ENCODE measurements around the gene PDIA5.

Gene PDIA5

DNA sequence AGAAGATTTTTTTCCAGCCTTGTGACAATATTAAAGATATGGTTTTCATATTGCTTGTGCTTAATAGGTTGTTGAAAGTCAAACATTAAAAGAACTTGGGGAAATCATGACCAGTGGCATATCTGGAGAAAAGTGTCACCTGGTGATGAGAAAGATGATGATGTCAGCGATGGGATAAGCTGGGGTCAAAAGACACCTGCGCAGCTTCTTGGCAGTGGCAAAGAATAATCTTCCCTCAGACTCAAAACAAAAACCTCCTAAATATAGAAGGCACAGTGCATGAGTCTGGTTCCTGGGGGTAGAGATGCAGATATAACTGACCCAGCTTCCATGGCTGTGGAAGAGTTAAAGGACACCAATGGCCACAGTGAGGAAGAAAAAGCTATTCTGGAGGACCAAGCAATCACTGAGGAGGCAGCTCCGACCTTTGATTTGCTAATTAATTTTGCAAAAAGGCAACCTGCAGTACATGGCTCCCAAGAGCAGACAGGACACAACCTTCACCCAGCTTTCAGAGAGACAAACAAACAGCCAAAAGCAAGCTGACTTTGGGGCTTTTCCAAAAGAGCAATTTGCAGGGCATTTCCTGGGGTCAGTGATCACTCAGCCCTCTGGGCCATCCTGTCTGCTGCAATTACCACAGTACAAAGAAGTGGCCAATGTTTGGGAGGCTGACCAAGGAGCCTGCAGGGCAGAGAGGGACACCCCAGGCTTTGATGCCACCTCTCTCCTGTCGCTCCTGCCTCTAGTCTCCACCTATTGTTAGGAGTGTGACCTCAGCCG, 21.7 kb upstream of the PDIA5 start:
- Histone ChIP-seq H3K4me2 (ENCODE audit: low read length) (no peak overlapping the region), H3K4me1 (ENCODE audit: insufficient read depth, low read length, severe bottlenecking) (peaks cover 10% of the 10 kb centered on the region), H3K9me3 (ENCODE audit: low read length) (no peaks in the 10 kb centered on the region), H3K9me2 (ENCODE audit: low read depth, low read length) (no peaks in the 10 kb centered on the region), H3K36me3 (ENCODE audit: insufficient read depth, low read length) (no peaks in the 10 kb centered on the region), H4K20me1 (ENCODE audit: insufficient read depth, low read length) (no peaks in the 10 kb centered on the region), H3F3A (ENCODE audit: insufficient read depth, low read length) (no peaks in the 10 kb centered on the region), H3K9ac (ENCODE audit: low read length) (no peak overlapping the region), H3K27ac (ENCODE audit: low read depth, low read length, poor library complexity, severe bottlenecking) (no peak overlapping the region), H3K79me2 (ENCODE audit: insufficient read depth, low read length) (no peaks in the 10 kb centered on the region), H3K4me3 (ENCODE audit: low read depth, low read length, poor library complexity, severe bottlenecking) (no peak overlapping the region), H2AFZ (ENCODE audit: low read length) (no peak overlapping the region), H3K27me3 (ENCODE audit: insufficient read depth, low read length) (no peaks in the 10 kb centered on the region)
- no peak for TF ChIP-seq EZH2 (IDR thresholded peaks at IDR 0.05; ENCODE audit: borderline replicate concordance, low read length)
- TF ChIP-seq, protein P1, sequence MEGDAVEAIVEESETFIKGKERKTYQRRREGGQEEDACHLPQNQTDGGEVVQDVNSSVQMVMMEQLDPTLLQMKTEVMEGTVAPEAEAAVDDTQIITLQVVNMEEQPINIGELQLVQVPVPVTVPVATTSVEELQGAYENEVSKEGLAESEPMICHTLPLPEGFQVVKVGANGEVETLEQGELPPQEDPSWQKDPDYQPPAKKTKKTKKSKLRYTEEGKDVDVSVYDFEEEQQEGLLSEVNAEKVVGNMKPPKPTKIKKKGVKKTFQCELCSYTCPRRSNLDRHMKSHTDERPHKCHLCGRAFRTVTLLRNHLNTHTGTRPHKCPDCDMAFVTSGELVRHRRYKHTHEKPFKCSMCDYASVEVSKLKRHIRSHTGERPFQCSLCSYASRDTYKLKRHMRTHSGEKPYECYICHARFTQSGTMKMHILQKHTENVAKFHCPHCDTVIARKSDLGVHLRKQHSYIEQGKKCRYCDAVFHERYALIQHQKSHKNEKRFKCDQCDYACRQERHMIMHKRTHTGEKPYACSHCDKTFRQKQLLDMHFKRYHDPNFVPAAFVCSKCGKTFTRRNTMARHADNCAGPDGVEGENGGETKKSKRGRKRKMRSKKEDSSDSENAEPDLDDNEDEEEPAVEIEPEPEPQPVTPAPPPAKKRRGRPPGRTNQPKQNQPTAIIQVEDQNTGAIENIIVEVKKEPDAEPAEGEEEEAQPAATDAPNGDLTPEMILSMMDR (IDR thresholded peaks at IDR 0.05; ENCODE audit: low read length) = no peak

DNA sequence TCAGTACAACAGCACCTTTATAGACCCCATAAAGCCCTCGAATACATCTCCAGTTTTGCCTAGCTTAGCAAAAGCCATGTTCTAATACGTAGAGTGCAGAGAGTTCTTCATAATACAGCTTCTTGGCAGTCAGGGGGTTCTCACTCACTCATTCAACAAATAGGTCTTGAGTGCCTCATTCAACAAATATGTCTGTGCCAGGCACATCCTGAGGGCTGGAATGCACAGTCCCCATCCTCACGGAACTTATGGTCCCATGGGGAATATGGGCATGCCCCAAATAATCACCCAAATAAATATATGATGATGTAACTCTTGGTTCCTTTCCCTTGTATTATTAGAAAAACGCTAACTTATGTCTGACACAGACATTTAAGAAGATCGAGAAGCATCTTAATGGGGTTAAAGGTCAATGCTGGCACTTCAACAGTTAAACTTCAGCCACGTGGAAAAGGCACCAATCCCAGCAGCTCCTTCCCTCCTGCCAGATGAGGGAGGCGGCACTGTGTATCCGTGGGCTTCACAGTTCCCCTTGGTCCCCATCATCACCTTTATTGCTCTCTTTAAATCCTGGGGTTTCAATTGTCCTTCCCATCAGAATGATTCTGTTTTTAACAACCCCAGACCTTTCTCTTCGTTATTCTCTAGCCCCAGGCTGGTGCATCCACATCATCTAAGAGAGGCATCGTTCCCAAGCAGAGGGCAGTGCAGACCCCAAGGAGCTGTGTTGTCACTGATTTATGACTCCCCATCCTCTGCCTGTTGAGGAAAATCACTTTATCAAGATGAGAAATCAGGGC, 20.4 kb upstream of the PDIA5 start:
- Histone ChIP-seq H3K79me2 (ENCODE audit: insufficient read depth, low read length) (no peaks in the 10 kb centered on the region), H3K27ac (ENCODE audit: low read depth, low read length, poor library complexity, severe bottlenecking) (no peak overlapping the region), H3K4me3 (ENCODE audit: low read depth, low read length, poor library complexity, severe bottlenecking) (no peak overlapping the region), H3K9me3 (ENCODE audit: low read length) (no peaks in the 10 kb centered on the region), H3K27me3 (ENCODE audit: insufficient read depth, low read length) (no peaks in the 10 kb centered on the region), H3F3A (ENCODE audit: insufficient read depth, low read length) (no peaks in the 10 kb centered on the region), H3K4me2 (ENCODE audit: low read length) (no peak overlapping the region), H4K20me1 (ENCODE audit: insufficient read depth, low read length) (no peaks in the 10 kb centered on the region), H3K9ac (ENCODE audit: low read length) (no peak overlapping the region), H2AFZ (ENCODE audit: low read length) (no peak overlapping the region), H3K9me2 (ENCODE audit: low read depth, low read length) (no peaks in the 10 kb centered on the region), H3K36me3 (ENCODE audit: insufficient read depth, low read length) (no peaks in the 10 kb centered on the region), H3K4me1 (ENCODE audit: insufficient read depth, low read length, severe bottlenecking) (peaks cover 10% of the 10 kb centered on the region)
- TF ChIP-seq, protein P1 (IDR thresholded peaks at IDR 0.05; ENCODE audit: low read length) = no peak
- no peak for TF ChIP-seq EZH2 (IDR thresholded peaks at IDR 0.05; ENCODE audit: borderline replicate concordance, low read length)

DNA sequence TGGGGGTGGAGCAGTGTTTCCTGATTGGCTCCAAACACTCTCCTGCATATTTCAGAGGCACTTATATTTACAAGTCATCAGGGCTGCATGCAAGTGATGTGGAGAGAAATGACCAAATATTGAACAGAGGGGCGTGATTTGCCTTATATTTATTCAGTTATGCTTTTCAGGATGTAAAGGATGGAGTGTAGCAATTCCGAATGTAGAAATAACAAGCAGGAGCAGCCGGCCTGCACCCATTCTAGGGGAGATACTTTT, 19.8 kb upstream of the PDIA5 start:
- no peaks in the 10 kb centered on the region for H3K9me3 ChIP-seq (ENCODE audit: low read length)
- H3F3A ChIP-seq (ENCODE audit: insufficient read depth, low read length) = no peaks in the 10 kb centered on the region
- no peaks in the 10 kb centered on the region for H4K20me1 ChIP-seq (ENCODE audit: insufficient read depth, low read length)
- H3K36me3 ChIP-seq (ENCODE audit: insufficient read depth, low read length) = no peaks in the 10 kb centered on the region
- no peak overlapping the region for H3K4me2 ChIP-seq (ENCODE audit: low read length)
- no peak overlapping the region for H3K27ac ChIP-seq (ENCODE audit: low read depth, low read length, poor library complexity, severe bottlenecking)
- no peak overlapping the region for H3K9ac ChIP-seq (ENCODE audit: low read length)
- H3K4me1 ChIP-seq (ENCODE audit: insufficient read depth, low read length, severe bottlenecking) = peaks cover 10% of the 10 kb centered on the region
- H2AFZ ChIP-seq (ENCODE audit: low read length) = no peak overlapping the region
- H3K27me3 ChIP-seq (ENCODE audit: insufficient read depth, low read length) = no peaks in the 10 kb centered on the region
- TF ChIP-seq, protein P1 (IDR thresholded peaks at IDR 0.05; ENCODE audit: low read length) = no peak
- no peak for TF ChIP-seq EZH2 (IDR thresholded peaks at IDR 0.05; ENCODE audit: borderline replicate concordance, low read length)
- no peaks in the 10 kb centered on the region for H3K79me2 ChIP-seq (ENCODE audit: insufficient read depth, low read length)
- no peaks in the 10 kb centered on the region for H3K9me2 ChIP-seq (ENCODE audit: low read depth, low read length)
- no peak overlapping the region for H3K4me3 ChIP-seq (ENCODE audit: low read depth, low read length, poor library complexity, severe bottlenecking)
